Hematopoietic multipotent progenitor cell treated with erythropoietin and hydrocortisone succinate and interleukin-3 and kit ligand, for 6 days (in vitro differentiated cells): ENCODE measurements around the gene NPIPB12.
"Not testable (repeated sequence)": the region's sequence is repeated elsewhere in the genome, so short reads cannot be mapped to it uniquely, and the experiment has no call there.

ENCODE experiments used
- DNase-seq: peaks from one replicate; pipeline ENCODE4 v3.0.0-alpha.2; 2015

NPIPB12 gene

DNA sequence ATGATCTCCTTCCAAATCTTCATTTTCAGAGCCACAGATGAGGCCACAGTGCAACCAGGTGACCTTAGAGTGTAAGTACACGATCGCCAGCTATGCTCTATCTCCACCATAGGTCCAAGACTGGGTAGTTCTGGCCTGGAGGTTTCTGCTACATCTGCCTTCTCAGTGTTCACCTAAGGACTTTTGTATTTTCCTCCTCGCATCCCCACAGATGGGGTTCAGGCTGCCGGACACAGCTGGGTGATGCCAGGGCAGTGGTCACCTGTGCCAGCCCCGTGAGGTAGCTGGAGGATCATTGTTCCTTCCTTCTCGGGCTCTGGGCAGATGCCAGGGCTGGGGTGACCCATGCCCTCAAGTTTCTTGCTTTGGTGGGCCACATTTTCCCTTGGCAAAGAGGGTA is at the start of gene NPIPB12:
Gene NPIPB12 (minus strand): TSS at position 101 of the 400 bp plus-strand sequence.
- not testable (repeated sequence) for DNase-seq

DNA sequence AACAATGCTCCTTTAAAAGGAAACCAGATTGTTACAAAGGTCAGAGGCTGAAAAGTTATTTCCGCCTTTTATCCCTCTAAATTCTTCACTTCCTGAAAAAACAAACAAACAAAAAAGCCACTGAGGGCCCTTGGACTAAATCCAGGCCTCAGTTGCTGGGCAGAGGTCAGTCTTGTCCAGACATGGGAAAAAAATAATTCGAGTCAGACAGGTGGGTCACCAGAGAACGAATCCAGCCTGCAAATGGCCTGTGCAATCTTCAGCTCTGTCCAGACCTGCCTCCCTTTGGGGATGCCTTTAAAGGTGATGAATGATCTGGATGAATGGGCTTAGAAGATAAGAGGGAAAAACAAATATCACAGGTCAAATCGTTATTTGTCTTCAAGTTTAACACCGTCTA is 15.3 kb upstream of the NPIPB12 start:
- DNase-seq, result not testable (repeated sequence)

DNA sequence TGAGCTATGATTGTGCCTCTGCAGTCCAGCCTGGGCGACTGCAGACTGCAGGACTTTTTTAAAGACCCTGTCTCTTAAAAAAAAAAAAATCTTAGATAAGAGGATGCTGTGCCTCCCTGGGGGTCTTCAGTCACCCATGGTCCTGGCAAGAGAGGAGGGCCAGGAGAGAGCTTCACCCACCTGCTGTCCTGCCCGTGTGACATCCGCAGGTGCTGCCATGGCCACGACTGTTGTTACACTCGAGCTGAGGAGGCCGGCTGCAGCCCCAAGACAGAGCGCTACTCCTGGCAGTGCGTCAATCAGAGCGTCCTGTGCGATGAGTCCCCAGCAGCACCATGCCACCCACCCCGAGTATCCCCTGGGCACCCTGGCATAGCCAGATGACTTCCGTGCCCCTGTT is 23.9 kb downstream of the NPIPB12 start:
- DNase-seq, result not testable (repeated sequence)

DNA sequence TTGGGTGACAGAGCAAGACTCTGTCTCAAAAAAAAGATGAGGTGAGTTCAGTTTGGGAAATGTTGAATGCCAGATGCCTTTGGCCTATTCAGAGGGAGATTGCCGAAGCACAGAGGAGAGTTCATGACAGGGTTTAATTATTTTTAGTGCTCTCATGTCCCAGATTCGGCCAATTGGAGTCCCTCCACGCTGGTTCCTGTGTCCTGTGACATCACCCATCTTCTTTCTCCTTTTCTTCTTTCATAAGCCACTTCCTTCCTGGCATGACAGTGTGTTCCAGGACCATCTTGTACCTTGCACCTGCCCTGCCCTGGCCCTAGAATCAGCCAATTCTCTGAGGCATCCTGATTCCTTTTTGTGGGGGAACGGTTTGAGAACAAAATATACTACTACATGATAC is 34.1 kb downstream of the NPIPB12 start:
- DNase-seq, result not testable (repeated sequence)

DNA sequence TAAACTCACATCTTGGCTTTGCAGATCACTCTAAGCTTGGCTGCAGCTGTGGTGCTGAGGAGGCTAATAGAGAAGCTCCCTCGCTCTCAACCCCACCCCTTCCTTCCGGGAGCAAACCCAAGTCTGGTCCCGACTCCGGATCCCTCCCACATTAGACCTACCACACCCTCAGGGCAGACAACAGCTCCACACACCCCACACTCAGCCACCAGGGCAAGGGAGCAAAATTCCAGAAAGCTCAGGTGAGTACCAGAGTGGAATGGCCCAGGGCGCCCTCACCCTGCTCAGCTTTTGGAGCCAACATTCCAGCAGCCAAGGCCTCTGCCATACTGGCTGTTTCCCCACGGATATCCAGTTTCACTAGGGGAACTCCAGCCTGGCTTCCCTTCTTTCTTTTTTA is 36.5 kb downstream of the NPIPB12 start:
- DNase-seq, result not testable (repeated sequence)

DNA sequence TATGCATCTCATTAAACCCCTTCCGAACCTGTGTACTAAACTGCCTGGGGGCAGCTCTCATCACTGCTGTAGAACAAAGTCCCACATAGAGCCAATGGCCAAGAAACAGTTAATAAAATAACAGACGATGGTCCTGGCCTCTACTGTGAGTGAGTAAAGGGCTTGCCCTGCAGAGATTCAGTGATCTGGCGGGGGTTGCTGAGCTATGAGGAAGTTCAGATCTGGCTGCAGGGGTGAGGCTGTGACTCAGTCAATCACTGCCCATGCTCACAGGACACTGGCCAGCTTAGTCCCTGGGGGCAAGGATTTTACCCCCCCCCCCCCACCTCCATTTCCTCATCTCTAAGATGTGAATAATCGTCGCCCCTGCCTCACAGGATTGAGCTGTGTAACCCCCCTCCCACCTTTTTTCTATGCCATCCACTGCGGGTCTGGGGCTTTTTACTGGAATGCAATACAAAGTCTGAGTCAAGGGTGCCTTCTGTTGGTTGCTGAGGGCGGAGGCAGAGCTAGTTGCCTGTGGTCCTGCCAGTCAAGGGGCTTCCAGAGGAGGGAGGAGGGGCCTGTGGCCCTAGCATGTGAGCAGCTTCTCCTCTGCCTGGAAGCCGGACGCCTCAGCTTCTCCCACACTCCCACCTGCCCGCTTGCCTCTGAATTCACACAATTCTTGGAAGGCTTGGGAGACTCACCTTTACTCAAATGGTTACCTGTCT is 38.4 kb downstream of the NPIPB12 start:
- DNase-seq, result not testable (repeated sequence)

DNA sequence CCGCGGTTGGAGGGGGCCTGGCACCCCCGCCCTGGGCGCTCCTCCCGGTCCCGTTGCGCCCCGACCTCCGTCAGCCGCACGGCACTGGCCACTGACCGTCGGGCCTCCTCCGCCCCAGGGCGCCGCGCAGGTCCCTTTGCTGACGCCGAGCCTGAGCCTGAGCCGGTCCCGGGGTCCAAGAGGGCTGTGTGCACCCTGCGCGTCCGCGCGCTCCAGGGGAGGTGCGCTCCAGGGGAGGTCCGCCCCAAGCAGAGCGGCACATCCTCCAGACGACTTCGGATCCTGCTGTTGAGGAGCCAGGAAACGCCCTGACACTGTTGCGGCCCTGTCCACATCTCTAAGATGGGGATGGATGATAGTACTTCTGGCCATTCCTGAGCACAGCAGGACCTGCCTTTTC is 39.3 kb downstream of the NPIPB12 start:
- not testable (repeated sequence) for DNase-seq

DNA sequence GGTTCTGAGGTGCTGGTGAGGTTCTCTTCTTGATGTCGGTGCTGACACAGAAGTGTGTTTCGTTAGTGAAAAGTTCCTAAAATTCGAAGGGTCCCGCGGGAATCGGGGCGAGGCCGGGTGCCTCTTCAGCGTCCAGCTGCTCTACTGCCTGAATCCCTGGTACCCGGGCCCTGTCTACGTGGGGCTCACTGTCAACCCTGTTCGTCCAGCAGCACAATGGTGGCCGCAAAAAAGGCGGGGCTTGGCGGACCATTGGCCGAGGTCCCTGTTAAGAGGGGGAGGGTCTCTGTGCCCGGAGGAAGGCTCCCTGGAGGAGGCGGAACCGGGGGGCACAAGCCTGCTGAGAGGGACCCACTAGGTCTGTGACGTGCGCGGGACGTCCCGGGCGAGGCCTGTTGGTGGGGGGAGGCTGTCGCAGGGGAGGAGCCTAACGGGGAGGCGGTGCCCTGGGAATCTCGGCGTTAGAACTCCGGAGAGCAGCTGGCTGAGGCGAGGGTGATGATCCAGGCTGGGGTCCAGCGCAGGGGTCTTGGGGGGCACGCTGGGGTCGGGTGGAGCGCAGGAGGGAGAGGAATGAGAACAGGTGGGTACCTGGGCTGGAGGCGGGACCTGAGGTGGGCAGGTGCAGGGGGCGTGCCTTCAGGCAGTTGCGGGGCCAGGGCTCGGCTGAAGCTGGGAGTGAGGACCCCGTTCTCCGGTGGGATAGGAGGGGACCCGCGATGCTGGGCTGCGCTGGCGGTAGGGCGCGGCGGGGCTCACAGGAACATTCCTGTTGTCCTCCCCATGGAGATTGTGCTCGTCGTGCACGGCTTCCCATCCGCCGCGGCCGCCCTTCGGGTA is 40.0 kb downstream of the NPIPB12 start:
- DNase-seq, result not testable (repeated sequence)

DNA sequence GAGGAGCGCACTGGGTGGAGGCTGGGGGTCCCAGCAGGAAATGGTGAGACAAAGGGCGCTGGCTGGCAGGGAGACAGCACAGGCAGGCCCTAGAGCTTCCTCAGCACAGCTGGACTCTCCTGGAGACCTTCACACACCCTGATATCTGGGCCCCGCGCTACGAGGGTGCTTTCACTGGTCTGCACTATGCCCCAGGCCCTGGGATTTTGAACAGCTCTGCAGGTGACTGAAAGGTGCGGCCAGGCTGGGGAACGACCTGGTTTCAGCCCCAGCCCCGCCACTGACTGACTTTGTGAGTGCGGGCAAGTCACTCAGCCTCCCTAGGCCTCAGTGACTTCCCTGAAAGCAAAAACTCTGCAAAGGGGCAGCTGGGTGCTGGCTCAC is 45.6 kb downstream of the NPIPB12 start:
- DNase-seq, result not testable (repeated sequence)

DNA sequence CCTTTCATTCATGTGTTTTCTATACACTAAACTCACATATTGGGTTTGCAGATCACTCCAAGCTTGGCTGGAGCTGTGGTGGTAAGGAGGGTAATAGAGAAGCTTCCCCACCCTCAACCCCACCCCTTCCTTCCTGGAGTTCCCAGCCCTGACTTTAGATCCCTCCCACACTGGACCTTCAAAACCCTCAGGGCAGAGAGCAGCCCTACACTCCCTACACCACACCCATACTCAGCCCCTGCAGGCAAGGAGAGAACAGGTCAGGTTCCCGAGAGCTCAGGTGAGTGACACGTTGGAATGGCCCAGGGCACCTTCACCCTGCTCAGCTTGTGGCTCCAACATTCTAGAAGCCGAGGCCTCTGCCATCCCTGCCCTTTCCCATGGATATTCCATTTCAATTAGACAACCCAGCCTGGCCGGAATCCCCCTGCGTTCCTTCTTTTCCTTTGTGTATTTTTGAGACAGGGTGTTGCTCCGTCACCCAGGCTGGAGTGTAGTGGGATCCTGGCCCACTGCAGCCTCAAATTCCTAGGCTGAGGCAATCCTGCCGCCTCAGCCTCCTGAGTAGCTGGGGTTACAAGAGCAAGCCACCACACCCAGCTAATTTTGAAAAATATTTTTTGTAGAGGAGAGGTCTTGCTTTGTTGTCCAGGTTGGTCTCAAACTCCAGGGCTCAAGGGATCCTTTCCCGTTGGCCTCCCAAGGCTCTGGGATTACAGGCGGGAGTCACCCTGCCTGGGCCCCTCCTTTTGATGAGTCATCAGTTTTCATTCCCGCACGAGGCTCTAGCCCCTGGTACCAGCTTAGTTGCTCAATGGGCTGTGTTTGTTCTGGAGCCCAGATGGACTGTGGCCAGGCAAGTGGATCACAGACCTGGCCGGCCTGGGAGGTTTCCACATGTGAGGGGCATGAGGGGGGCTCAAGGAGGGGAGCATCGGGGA is 46.2 kb downstream of the NPIPB12 start, which contains the start of gene SULT1A4:
Gene SULT1A4 (plus strand): TSS at position 208 of the 941 bp plus-strand sequence. CDS start 1,473 bp downstream, outside the sequence.
- not testable (repeated sequence) for DNase-seq

DNA sequence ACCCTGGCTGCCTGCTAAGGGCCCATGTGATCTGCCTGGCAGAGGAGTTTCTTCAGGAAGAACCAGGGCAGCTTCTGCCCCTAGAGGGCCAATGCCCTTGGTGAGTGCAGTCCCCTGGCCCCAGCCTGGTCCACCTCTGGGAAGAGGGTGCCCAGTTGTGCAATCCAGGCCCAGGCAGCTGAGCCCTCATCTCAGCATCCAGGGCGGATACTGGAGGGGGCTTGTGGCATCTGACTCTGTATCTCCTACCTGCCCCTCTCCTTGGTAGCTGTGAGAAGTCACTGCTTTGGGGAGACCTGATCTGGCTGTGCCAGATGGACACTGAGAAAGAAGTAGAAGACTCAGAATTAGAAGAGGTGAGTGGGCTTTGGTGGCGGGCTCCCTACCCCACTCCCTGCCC is 48.5 kb downstream of the NPIPB12 start:
- not testable (repeated sequence) for DNase-seq

DNA sequence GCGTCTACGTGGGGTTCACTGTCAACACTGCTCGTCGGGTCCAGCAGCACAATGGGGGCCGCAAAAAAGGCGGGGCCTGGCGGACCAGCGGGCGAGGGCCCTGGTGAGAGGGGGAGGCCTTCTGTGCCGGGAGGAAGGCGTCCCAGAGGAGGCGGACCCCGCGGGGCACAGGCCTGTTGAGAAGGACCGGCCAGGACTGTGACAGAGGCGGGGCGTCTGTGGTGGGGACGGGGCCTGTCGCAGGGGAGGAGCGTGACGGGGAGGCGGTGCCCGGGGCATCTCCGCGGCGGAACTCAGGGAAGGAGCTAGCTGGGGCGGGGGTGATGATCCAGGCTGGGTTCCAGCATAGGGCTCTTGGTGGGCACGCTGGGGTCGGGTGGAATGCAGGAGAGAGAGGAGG is 51.4 kb downstream of the NPIPB12 start:
- DNase-seq, result not testable (repeated sequence)

DNA sequence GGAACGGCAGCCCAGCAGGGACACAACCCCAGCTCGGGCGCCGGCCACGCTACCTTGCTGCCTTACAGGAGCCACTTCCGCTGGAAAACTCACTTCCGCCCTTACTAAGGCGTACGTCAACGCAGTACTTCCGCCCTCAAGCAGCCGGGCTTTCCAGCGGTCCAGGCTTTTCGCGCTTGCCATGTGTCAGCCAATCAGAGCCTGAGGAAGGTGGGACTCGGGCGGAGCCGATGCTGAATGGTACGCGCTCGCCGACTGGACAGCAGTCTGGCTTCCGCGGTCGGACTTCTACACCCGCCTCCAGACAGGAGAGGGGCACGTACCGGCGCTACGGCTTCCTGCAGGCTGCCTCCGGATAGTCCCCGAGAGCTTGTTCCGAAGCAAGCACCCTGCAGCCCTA is 51.9 kb downstream of the NPIPB12 start, which contains the start of the genes BOLA2 and SLX1B:
Gene BOLA2 (minus strand): TSS at position 83 of the 400 bp plus-strand sequence. CDS start 98 bp downstream, outside the sequence.
Gene SLX1B (plus strand): TSS at position 265 of the 400 bp plus-strand sequence.
- DNase-seq, result not testable (repeated sequence)

DNA sequence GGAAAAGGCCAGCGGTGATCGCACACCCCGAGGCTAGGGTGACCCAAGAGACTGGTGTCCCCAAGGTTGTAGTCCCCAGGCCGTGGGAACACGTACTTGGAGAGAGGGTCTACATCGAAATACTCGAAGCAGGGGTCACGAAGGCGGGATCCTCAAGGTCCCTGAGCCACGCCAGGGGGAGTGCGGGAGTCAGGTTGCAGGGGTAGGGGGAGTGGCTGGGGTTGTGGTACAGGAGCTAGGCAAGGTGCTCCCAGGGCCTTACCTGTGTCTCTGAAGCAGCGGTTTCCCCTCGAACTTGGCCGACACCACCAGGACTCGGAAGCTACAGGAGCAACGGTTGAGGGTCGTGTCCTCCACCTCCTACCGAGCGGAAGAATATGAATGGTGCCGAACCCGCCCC is 52.5 kb downstream of the NPIPB12 start:
- DNase-seq, result not testable (repeated sequence)
